ENCODE data around the gene ZSCAN20.

GRCh38 chr1:33532936-33533335 lies 60.5 kb downstream of the ZSCAN20 start:
- TF ChIP-seq CTCF (IDR thresholded peaks at IDR 0.05) (no peak), POLR2A (IDR thresholded peaks at IDR 0.05) (no peak)

Data from Peyer's patch (tissue), 4 donors.